GM18867 (cell line): ENCODE measurements around the gene FYN.

Experiments used
- ATAC-seq: cut with Tn5 transposase; IDR thresholded peaks from one replicate; pipeline ENCODE4 v1.9.1; 2021; ENCODE audit warnings: mild to moderate bottlenecking, moderate library complexity; ENCODE audit not compliant: unreplicated experiment

Gene FYN

DNA sequence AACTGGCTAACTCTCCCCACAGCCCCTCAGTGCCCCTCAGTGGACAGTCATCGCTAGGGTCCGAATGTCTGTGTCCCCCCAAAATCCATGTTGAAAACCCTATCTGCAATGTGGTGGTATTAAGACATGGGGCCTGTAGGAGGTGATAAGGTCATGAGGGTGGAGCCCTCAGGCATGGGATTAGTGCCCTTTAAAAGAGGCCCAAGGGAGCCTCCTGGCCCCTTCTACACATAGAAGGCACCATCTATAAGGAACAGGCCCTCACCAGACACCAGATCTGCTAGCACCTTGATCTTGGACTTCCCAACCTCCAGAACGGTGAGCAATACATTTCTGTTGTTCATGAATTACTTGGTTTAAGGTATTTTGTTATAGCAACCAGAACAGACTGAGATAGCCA, 260.9 kb downstream of the FYN start:
- no peak for ATAC-seq

DNA sequence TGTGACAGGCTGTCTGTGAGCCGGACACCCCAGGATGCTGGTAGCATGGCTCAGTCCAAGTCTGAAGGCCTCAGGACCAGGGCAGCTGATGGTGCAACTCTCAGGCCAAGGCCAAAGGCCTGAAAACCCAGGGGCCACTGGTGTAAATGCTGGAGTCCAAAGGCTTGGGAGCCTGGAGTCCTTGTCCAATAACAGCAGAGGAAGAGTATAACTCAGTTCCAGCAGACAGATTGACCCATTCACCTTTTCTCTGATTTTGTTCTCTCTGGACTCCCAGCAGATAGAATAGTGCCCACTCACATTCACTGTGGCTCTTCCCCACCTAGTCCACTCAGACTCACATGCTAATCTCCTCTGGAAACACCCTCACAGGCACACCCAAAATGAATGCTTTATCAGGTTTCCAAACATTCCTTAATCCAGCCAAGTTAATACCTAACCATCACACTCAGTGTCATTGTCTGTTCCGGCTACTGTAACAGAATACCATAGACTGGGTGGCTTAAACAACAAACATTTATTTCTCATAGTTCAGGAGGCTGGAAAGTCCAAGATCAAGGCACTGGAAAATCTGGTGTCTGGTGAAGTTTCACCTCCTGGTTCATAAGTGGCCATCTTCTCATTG, 262.6 kb downstream of the FYN start:
- ATAC-seq, result no peak
